ENCODE results near the gene RASIP1.
"Not testable (repeated sequence)": the region's sequence is repeated elsewhere in the genome, so short reads cannot be mapped to it uniquely, and the experiment has no call there.

RASIP1 gene

GRCh38 chr19:48695743-48696352, 44.6 kb downstream of the RASIP1 start, which contains the start of gene FUT2:
FUT2 (plus strand) TSS chr19:48695971; CDS start chr19:48702957, 6,986 bp downstream.
- peak within 1 kb of the TSS in 1 of 2 donors; percentile 41 for H3K27ac ChIP-seq
- DNase-seq (ENCODE audit: low spot score), result no peak
- H3K4me3 ChIP-seq, result peak within 1 kb of the TSS; percentile 53
- TF ChIP-seq CTCF (IDR thresholded peaks at IDR 0.05), result no peak

- not testable (repeated sequence) for H3K4me3 ChIP-seq; DNase-seq (ENCODE audit: low spot score); H3K27ac ChIP-seq
Measured at GRCh38 chr19:48693629-48694028, 46.8 kb downstream of the RASIP1 start.

GRCh38 chr19:48689449-48689848, 51.0 kb downstream of the RASIP1 start:
- no peak overlapping the region for H3K27ac ChIP-seq
- no peak overlapping the region for H3K4me3 ChIP-seq
- TF ChIP-seq CTCF (IDR thresholded peaks at IDR 0.05), result no peak
- DNase-seq (ENCODE audit: low spot score), result no peak

- H3K4me3 ChIP-seq, result no peak overlapping the region
- TF ChIP-seq CTCF (IDR thresholded peaks at IDR 0.05), result no peak
- DNase-seq (ENCODE audit: low spot score), result no peak
- no peak overlapping the region for H3K27ac ChIP-seq
Measured at GRCh38 chr19:48687776-48688175, 52.6 kb downstream of the RASIP1 start.

GRCh38 chr19:48686637-48687036, 53.8 kb downstream of the RASIP1 start:
- not testable (repeated sequence) for H3K27ac ChIP-seq; DNase-seq (ENCODE audit: low spot score); H3K4me3 ChIP-seq

- no peak overlapping the region for H3K27ac ChIP-seq
- TF ChIP-seq CTCF (IDR thresholded peaks at IDR 0.05), result no peak
- no peak for DNase-seq (ENCODE audit: low spot score)
- no peak overlapping the region for H3K4me3 ChIP-seq
Measured at GRCh38 chr19:48686088-48686487, 54.3 kb downstream of the RASIP1 start.

GRCh38 chr19:48685583-48685982, 54.8 kb downstream of the RASIP1 start:
- no peak overlapping the region for H3K27ac ChIP-seq
- TF ChIP-seq CTCF (IDR thresholded peaks at IDR 0.05), result no peak
- H3K4me3 ChIP-seq, result no peak overlapping the region
- DNase-seq (ENCODE audit: low spot score), result no peak

- TF ChIP-seq CTCF (IDR thresholded peaks at IDR 0.05), result no peak
- no peak for DNase-seq (ENCODE audit: low spot score)
- Histone ChIP-seq H3K27ac (no peak overlapping the region), H3K4me3 (peak overlapping the region; percentile 26)
Measured at GRCh38 chr19:48683349-48683748, 57.1 kb downstream of the RASIP1 start.
